Stimulated activated CD4-positive, alpha-beta T cell treated with anti-CD3 and anti-CD28 coated beads, Interleukin-15, amount 100 ng/mL, for 48 hours (primary cell): ENCODE data around the gene PHACTR2.
"Not testable (repeated sequence)": the region's sequence is repeated elsewhere in the genome, so short reads cannot be mapped to it uniquely, and the experiment has no call there.

ENCODE experiments used
- DNase-seq, 2 donors: peaks; one replicate each; pipeline ENCODE4 v3.0.0-alpha.2; 2020; ENCODE audit warnings: low read depth in 2 of 2

The PHACTR2 gene

GRCh38 chr6:143863771-143864170 is 186.0 kb downstream of the PHACTR2 start:
- no peak for DNase-seq

DNA sequence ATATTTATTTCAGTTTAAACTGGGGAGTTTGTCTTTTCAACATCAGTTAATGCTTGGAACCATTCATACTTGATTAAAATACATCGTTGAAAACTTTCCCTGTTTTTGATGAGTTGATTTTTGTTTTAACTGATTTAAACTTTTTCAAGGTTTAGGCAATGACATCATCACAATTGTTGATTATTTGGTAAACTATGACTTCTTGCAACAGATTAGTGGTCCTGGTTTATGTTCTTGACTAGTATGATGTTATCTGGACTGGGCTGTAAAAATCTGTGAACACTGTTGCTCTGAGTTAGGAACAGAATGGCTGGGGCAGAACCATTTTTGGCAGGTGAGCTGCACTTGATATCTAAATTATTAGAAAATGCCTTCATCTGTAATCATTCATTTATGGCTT is 186.5 kb downstream of the PHACTR2 start, which contains the start of gene ZC2HC1B:
TSS of gene ZC2HC1B (plus strand) at position 241 of the 400 bp plus-strand sequence. CDS start at position 307, 66 bp downstream.
- DNase-seq: no peak

GRCh38 chr6:143867236-143867635 is 189.5 kb downstream of the PHACTR2 start:
- DNase-seq: no peak

GRCh38 chr6:143868808-143869207 is 191.0 kb downstream of the PHACTR2 start:
- DNase-seq: not testable (repeated sequence)

DNA sequence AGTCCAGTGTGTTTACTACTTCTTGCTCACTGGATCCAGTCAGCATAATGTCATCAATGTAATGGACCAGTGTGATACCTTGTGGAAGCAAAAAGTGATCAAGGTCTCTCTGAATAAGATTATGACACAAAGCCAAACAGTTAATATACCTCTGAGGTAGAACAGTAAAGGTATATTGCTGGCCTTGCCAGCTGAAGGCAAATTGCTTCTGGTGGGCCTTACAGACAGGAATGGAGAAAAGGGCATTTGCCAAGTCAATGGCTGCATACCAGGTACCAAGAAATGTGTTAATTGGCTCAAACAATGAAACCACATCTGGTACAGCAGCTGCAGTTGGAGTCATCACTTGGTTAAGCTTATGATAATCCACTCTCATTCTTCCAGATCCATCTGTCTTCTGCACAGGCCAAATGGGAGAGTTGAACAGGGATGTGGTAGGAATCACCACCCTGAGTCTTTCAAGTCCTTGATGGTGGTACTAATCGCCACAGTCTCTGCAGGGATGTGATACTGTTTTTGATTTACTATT is 193.5 kb downstream of the PHACTR2 start:
- not testable (repeated sequence) for DNase-seq

DNA sequence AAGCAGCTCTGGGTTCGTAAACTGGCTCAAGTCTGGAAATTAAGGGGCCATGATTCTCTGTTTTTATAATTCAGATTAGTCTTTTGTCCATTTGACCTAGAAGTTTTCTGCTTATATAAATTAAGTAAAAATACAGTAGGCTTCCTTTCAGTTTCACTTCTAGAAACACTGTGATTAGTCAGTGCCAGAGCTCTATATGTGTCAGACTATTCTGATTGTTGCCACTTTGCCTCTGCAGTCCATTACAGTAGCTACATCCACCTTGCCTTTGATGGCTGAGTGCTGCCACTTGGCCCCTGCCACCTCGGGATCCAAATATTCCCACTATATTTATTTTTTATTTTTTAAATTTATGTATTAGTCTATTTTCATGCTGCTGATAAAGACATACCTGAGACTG is 194.4 kb downstream of the PHACTR2 start:
- DNase-seq: no peak

DNA sequence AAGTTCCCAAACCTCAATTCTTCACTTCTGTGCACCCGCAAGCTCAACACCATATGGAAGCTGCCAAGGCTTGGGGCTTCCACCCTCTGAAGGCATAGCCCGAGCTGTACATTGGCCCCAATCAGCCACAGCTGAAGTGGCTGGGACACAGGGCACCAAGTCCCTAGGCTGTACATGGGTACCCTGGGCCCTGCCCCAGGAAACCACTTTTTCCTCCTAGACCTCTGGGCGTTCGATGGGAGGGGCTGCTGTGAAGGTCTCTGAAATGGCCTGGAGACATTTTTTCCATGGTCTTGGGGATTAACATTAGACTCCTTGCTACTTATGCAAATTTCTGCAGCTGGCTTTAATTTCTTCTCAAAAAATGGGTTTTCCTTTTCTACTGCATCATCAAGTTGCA is 195.8 kb downstream of the PHACTR2 start:
- DNase-seq: not testable (repeated sequence)

GRCh38 chr6:143874503-143874902 is 196.7 kb downstream of the PHACTR2 start:
- DNase-seq: not testable (repeated sequence)

- no peak for DNase-seq
Observed at GRCh38 chr6:143877584-143878271, 200.0 kb downstream of the PHACTR2 start.

DNA sequence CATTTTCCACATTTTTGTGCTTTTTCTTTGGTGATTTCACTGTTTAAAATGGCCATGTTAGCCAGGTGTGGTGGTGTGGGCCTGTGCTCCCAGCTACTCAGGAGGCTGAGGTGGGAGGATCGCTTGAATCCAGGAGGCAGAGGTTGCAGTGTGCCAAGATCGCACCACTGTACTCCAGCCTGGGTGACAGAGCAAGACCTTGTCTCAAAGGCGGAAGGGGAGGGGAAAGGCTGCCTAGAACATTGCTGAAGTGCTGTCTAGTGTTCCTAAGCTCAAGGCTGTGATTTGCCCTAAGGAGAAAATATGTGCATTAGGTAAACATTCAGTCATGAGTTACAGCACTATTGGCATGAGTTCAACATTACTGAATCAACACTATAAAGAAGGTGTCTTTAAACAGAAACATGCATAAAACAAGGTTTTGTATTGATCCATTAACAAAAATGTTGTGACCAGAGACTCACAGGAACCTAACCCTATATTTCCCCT is 200.6 kb downstream of the PHACTR2 start:
- no peak for DNase-seq

- DNase-seq: no peak
Observed at GRCh38 chr6:143880412-143880811, 202.6 kb downstream of the PHACTR2 start.
